Diencephalon (tissue), 1 donor: Measurements from ENCODE around the gene PPM1K. TPM values are rescaled to one million over a fixed set of nuclear protein-coding genes. Genes with fewer than 3 reads are reported as not detected.

Experiments used
- small RNA-seq: library from RNA; depleted of rRNA; stranded (forward); fragments of <200 nt; gene quantifications from one replicate; pipeline ENCODE3, GENCODE V24; 2014
- total RNA-seq: library from RNA; depleted of rRNA; stranded (reverse); fragments of >200 nt; gene quantifications from one replicate; pipeline ENCODE4 v1.2.3, GENCODE V29; 2014

PPM1K gene
- 108 TPM for total RNA-seq

GRCh38 chr4:88284439-88285234 lies at the start of gene PPM1K:
Gene PPM1K, minus strand, starts transcription at chr4:88284561. Its CDS starts 5,978 bp downstream, at chr4:88278583.

Small RNA genes lying within 50 kb of the gene (small RNA-seq; reads per million reads assigned to genes)
- gene RF00019 (not detected), gene RNU6-1298P (not detected)

Other genes starting within 250 kb of the PPM1K start
- gene ABCG2, start 125.9 kb downstream of the PPM1K start, total RNA-seq, result 24.7 TPM
- 6.9 TPM for gene HERC6, start 94.3 kb upstream of the PPM1K start, total RNA-seq
- 3.5 TPM for gene HERC5, start 172.6 kb upstream of the PPM1K start, total RNA-seq
- 78.2 TPM for gene PYURF, start 239.2 kb upstream of the PPM1K start, total RNA-seq